Adrenal gland (tissue), 12 donors: Measurements from ENCODE around the gene PCDHGA8. TPM values are rescaled to one million over a fixed set of nuclear protein-coding genes. Genes with fewer than 3 reads are reported as not detected.
"Not testable (repeated sequence)": the region's sequence is repeated elsewhere in the genome, so short reads cannot be mapped to it uniquely, and the experiment has no call there.

ENCODE experiments used
- DNase-seq, 7 donors: peaks; one replicate each; pipeline ENCODE4 v3.0.0-alpha.2; 2019 to 2020
- H3K27ac ChIP-seq, 5 donors: fragments of 200-600 bp; sonication (generic) in 4 of 5; 1 replicate in 3 of 5; 2 replicates in 2 of 5; pipeline versions ENCODE4 v1.5.1 to v1.8.0; 2016 to 2020; ENCODE audit warnings: mild to moderate bottlenecking in 1 of 5
- H3K27me3 ChIP-seq: fragments of 200-600 bp; 2 replicates; pipeline ENCODE4 v1.8.0; 2021
- H3K36me3 ChIP-seq, 2 donors: fragments of 200-600 bp; replicated peaks in 1 of 2; 1 replicate in 1 of 2; 2 replicates in 1 of 2; pipeline versions ENCODE4 v1.5.1 to v1.8.0; 2018 to 2022
- H3K4me1 ChIP-seq, 2 donors: fragments of 200-600 bp; replicated peaks in 1 of 2; 1 replicate in 1 of 2; 2 replicates in 1 of 2; pipeline versions ENCODE4 v1.5.1 to v1.8.0; 2018 to 2021
- H3K4me3 ChIP-seq, 4 donors: fragments of 200-600 bp; sonication (generic) in 3 of 4; one replicate each; pipeline ENCODE4 v1.5.1; 2016 to 2018
- H3K9me3 ChIP-seq, 3 donors: fragments of 200-600 bp; sonication (generic) in 1 of 3; replicated peaks in 1 of 3; 1 replicate in 2 of 3; 2 replicates in 1 of 3; pipeline versions ENCODE4 v1.5.1 to v1.8.0; 2016 to 2021
- POLR2A ChIP-seq, 2 donors: fragments of 450-650 bp; IDR thresholded peaks; one replicate each; pipeline ENCODE4 v1.6.1; 2017; ENCODE audit warnings: antibody characterized with exemption in 2 of 2, mild to moderate bottlenecking in 2 of 2, moderate library complexity in 1 of 2
- WGBS, 4 donors: extraction: QIAGEN DNeasy Blood & Tissue Kit in 2 of 4; methylation state at CpG; one replicate each; pipeline versions ENCODE4 v1.1.5 to v1.1.7; 2013 to 2017; 5-methylcytosine and 5-hydroxymethylcytosine counted together
- intact Hi-C, 2 donors: fragments of 100-400 bp; cut with DNase I; formaldehyde crosslinking; loops; one replicate each; pipeline versions ENCODE4 v1.14.1 to v1.15.0; 2022 to 2023
- polyA plus RNA-seq, 3 donors: library from polyadenylated mRNA; stranded (reverse); fragments of 200-250 nt in 2 of 3; fragments of 350-450 nt in 1 of 3; fragmentation: Illumina TruSeq in 1 of 3; extraction: RNeasy Lipid Tissue Mini Kit (QIAGEN cat#74804) in 1 of 3; gene quantifications; one replicate each; pipeline ENCODE4 v1.2.3, GENCODE V29; 2013 to 2014
- total RNA-seq, 9 donors: library from RNA; depleted of rRNA in 4 of 9; stranded (reverse); fragments of >200 nt in 4 of 9; fragments of 120-200 nt in 1 of 9; fragmentation: NEBNext Ultra II Directional in 1 of 9; extraction: Animal tissue kit (Norgen Biotek cat#: 25700) in 1 of 9; gene quantifications; one replicate each; pipeline versions ENCODE4 v1.1.0 to v1.2.4, GENCODE V29; 2013 to 2023
- TF ChIP-seq, protein P1 (sequence below), 6 experiments: fragments of 450-650 bp in 4 of 6; fragments of 200-600 bp in 2 of 6; sonication (generic) in 1 of 6; IDR thresholded peaks; 1 replicate in 5 of 6; 2 replicates in 1 of 6; pipeline versions ENCODE4 v1.5.1 to v1.8.0; 2016 to 2021; ENCODE audit warnings: antibody characterized with exemption in 6 of 6, mild to moderate bottlenecking in 2 of 6, moderate library complexity in 1 of 6
- donor health status: healthy with polysubstance abuse.
- donor health status: Bipolar disorder and iron deficiency.
- donor health status: DM: yes; HTN: yes; CAD: no.
- donor health status: DM: no; HTN: no; CAD: no.
- donor health status: DM: no; HTN: no; CAD: no.
- donor health status: DM: yes; HTN: yes; CAD: no.

PCDHGA8 gene
- total and polyA plus RNA-seq, 12 donors: 0.06 to 4.0 (median 0.82) TPM

DNA sequence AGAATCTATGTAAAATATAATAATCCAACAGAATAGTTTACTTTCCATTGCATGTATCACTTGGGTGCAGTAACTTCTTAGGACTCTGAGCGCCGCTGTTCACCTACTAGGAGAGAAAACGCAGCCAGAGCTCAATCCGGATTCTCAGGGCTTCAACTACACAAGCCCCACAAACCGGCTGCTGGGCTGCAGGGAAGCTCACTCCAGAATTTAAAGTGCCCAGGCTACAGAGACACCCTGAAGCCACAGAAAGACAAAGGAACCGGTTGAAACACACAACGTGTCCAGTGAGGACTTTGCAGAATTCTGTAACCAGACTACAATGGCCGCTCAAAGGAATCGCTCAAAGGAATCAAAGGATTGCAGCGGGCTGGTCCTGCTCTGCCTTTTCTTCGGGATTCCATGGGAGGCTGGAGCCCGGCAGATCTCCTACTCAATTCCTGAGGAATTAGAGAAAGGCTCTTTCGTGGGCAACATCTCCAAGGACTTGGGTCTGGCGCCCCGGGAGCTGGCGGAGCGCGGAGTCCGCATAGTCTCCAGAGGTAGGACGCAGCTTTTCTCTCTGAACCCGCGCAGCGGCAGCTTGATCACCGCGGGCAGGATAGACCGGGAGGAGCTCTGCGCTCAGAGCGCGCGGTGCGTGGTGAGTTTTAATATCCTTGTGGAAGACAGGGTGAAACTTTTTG is 20.6 kb downstream of the PCDHGA8 start, which contains the start of gene PCDHGA10:
TSS of gene PCDHGA10 (plus strand) at position 134 of the 686 bp plus-strand sequence. CDS start at position 323, 189 bp downstream.
- intact Hi-C loops: loop anchor here (5.0 to 10.0 kb wide), 5 partner anchors 98 to 188 kb away; partner anchors contain the start of gene PCDHB14 (in 1 of the 2)
- WGBS, 4 donors: 9 to 20% (median 14%) methylated on average over 31 of the region's 31 CpGs

DNA sequence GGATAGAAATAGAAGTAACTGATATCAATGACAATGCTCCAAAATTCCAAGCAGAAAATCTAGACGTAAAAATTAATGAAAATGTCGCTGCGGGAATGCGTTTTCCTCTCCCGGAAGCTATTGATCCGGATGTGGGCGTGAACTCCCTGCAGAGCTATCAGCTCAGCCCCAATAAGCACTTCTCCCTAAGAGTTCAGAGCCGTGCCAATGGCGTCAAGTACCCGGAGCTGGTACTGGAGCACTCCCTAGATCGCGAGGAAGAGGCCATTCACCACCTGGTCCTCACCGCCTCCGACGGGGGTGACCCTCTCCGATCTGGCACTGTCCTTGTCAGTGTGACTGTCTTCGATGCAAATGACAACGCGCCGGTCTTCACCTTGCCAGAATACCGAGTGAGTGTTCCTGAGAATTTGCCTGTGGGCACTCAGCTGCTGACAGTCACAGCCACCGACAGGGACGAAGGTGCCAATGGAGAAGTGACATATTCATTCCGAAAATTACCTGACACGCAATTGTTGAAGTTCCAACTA is 21.2 kb downstream of the PCDHGA8 start:
- intact Hi-C loops: loop anchor here (5.0 to 10.0 kb wide), 5 partner anchors 99 to 189 kb away; partner anchors contain the start of gene PCDHB14 (in 1 of the 2)
- H3K36me3 ChIP-seq: no peaks in the 10 kb centered on the region
- H3K27me3 ChIP-seq: no peaks in the 10 kb centered on the region
- H3K4me3 ChIP-seq: peak overlapping the region in 2 of 4 donors; percentile 6 to 43
- 9 to 16% (median 13%) methylated on average over 21 to 25 of the region's 25 CpGs for WGBS, 4 donors
- TF ChIP-seq POLR2A (IDR thresholded peaks at IDR 0.05): no peak
- TF ChIP-seq, protein P1, sequence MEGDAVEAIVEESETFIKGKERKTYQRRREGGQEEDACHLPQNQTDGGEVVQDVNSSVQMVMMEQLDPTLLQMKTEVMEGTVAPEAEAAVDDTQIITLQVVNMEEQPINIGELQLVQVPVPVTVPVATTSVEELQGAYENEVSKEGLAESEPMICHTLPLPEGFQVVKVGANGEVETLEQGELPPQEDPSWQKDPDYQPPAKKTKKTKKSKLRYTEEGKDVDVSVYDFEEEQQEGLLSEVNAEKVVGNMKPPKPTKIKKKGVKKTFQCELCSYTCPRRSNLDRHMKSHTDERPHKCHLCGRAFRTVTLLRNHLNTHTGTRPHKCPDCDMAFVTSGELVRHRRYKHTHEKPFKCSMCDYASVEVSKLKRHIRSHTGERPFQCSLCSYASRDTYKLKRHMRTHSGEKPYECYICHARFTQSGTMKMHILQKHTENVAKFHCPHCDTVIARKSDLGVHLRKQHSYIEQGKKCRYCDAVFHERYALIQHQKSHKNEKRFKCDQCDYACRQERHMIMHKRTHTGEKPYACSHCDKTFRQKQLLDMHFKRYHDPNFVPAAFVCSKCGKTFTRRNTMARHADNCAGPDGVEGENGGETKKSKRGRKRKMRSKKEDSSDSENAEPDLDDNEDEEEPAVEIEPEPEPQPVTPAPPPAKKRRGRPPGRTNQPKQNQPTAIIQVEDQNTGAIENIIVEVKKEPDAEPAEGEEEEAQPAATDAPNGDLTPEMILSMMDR (IDR thresholded peaks at IDR 0.05): no peak
- peaks cover 0 to 49% (median 0%) of the 10 kb centered on the region in 3 donors for H3K9me3 ChIP-seq
- H3K27ac ChIP-seq: no peak overlapping the region
- H3K4me1 ChIP-seq: no peaks in the 10 kb centered on the region
- no peak for DNase-seq

More for the DNA sequence above, 20.6 kb downstream of the PCDHGA8 start, which contains the start of gene PCDHGA10:
- no peaks in the 10 kb centered on the region for H3K36me3 ChIP-seq
- peak in 6 of 7 donors; percentile 34 to 68 (median 46) for DNase-seq
- H3K9me3 ChIP-seq: peaks cover 0 to 48% (median 0%) of the 10 kb centered on the region in 3 donors
- H3K27me3 ChIP-seq: no peaks in the 10 kb centered on the region
- H3K4me3 ChIP-seq: peak within 1 kb of the TSS in 2 of 4 donors; percentile 6 to 43
- no peaks in the 10 kb centered on the region for H3K4me1 ChIP-seq
- peak within 1 kb of the TSS in 1 of 5 donors; percentile 40 for H3K27ac ChIP-seq
- TF ChIP-seq POLR2A (IDR thresholded peaks at IDR 0.05): no peak
- TF ChIP-seq, protein P1 (IDR thresholded peaks at IDR 0.05): peak; percentile 19 to 44 (median 38)

DNA sequence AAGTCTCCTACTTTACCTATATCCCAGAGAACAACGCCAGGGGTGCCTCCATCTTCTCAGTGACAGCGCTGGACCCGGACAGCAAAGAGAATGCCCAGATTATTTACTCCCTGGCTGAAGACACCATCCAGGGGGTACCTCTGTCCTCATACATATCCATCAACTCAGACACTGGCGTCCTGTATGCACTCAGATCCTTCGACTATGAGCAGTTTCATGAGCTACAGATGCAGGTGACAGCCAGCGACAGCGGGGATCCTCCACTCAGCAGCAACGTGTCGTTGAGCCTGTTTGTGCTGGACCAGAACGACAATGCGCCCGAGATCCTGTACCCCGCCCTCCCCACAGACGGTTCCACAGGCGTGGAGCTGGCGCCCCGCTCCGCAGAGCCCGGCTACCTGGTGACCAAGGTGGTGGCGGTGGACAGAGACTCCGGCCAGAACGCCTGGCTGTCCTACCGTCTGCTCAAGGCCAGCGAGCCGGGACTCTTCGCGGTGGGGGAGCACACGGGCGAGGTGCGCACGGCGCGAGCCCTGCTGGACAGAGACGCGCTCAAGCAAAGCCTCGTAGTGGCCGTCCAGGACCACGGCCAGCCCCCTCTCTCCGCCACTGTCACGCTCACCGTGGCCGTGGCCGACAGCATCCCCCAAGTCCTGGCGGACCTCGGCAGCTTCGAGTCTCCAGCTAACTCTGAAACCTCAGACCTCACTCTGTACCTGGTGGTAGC is 22.3 kb downstream of the PCDHGA8 start:
- H3K4me3 ChIP-seq, H3K27me3 ChIP-seq, H3K36me3 ChIP-seq, H3K4me1 ChIP-seq, H3K27ac ChIP-seq, DNase-seq: not testable (repeated sequence)
- intact Hi-C loops: loop anchor here (5.0 to 10.0 kb wide), 5 partner anchors 100 to 190 kb away; partner anchors contain the start of gene PCDHB14 (in 1 of the 2)
- 22 to 36% (median 22%) methylated on average over 5 to 46 of the region's 46 CpGs for WGBS, 4 donors
- peaks cover 0 to 49% (median 0%) of the 10 kb centered on the region in 3 donors for H3K9me3 ChIP-seq

DNA sequence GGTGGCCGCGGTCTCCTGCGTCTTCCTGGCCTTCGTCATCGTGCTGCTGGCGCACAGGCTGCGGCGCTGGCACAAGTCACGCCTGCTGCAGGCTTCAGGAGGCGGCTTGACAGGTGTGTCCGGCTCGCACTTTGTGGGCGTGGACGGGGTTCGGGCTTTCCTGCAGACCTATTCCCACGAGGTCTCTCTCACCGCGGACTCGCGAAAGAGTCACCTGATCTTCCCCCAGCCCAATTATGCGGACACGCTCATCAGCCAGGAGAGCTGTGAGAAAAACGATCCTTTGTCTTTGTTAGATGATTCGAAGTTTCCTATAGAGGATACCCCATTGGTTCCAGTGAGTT is 22.8 kb downstream of the PCDHGA8 start:
- not testable (repeated sequence) for H3K36me3 ChIP-seq, H3K4me3 ChIP-seq, H3K4me1 ChIP-seq, H3K27ac ChIP-seq, DNase-seq, H3K27me3 ChIP-seq
- WGBS, 4 donors: 20 to 43% (median 28%) methylated on average over 6 to 24 of the region's 24 CpGs
- peaks cover 0 to 49% (median 5%) of the 10 kb centered on the region in 3 donors for H3K9me3 ChIP-seq
- intact Hi-C loops: loop anchor here (10.0 kb wide), 4 partner anchors 100 to 190 kb away; partner anchors contain the start of gene PCDHB14 (in 1 of the 2)
